ENCODE results near the gene PPP6R1.

Gene PPP6R1

GRCh38 chr19:55257461-55258420 is 1.1 kb downstream of the PPP6R1 start:
- DNase-seq, result peak; percentile 44

- DNase-seq, result no peak
Measured at GRCh38 chr19:55256562-55257460, 2.0 kb downstream of the PPP6R1 start.

- peak; percentile 47 for DNase-seq
Measured at GRCh38 chr19:55255618-55256423, 3.0 kb downstream of the PPP6R1 start.

- no peak for DNase-seq
Measured at GRCh38 chr19:55254625-55254977, 4.2 kb downstream of the PPP6R1 start.

- DNase-seq, result no peak
Measured at GRCh38 chr19:55253842-55254624, 4.8 kb downstream of the PPP6R1 start.

GRCh38 chr19:55252760-55253663 is 5.8 kb downstream of the PPP6R1 start:
- no peak for DNase-seq

GRCh38 chr19:55251341-55252081 is 7.3 kb downstream of the PPP6R1 start:
- peak; percentile 26 for DNase-seq

- no peak for DNase-seq
Measured at GRCh38 chr19:55250262-55251036, 8.4 kb downstream of the PPP6R1 start.

GRCh38 chr19:55249841-55250240 is 9.0 kb downstream of the PPP6R1 start:
- no peak for DNase-seq

- DNase-seq, result no peak
Measured at GRCh38 chr19:55248704-55249103, 10.1 kb downstream of the PPP6R1 start.

GRCh38 chr19:55248166-55248675 is 10.6 kb downstream of the PPP6R1 start:
- no peak for DNase-seq

- DNase-seq, result peak; percentile 30
Measured at GRCh38 chr19:55247621-55248099, 11.2 kb downstream of the PPP6R1 start.

- DNase-seq, result no peak
Measured at GRCh38 chr19:55246462-55247451, 12.1 kb downstream of the PPP6R1 start.

- no peak for DNase-seq
Measured at GRCh38 chr19:55245236-55245904, 13.4 kb downstream of the PPP6R1 start.

GRCh38 chr19:55244004-55244680 is 14.7 kb downstream of the PPP6R1 start:
- no peak for DNase-seq

GRCh38 chr19:55242517-55242916 is 16.3 kb downstream of the PPP6R1 start:
- no peak for DNase-seq

All from EL (cell line).